AG08395 (cell line): Measurements from ENCODE around the gene SPTSSA.
"Not testable (repeated sequence)": the region's sequence is repeated elsewhere in the genome, so short reads cannot be mapped to it uniquely, and the experiment has no call there.

Experiments used
- DNase-seq: peaks from one replicate; pipeline ENCODE4 v3.0.0; 2012; ENCODE audit warnings: mixed read lengths, low spot score

The SPTSSA gene

DNA sequence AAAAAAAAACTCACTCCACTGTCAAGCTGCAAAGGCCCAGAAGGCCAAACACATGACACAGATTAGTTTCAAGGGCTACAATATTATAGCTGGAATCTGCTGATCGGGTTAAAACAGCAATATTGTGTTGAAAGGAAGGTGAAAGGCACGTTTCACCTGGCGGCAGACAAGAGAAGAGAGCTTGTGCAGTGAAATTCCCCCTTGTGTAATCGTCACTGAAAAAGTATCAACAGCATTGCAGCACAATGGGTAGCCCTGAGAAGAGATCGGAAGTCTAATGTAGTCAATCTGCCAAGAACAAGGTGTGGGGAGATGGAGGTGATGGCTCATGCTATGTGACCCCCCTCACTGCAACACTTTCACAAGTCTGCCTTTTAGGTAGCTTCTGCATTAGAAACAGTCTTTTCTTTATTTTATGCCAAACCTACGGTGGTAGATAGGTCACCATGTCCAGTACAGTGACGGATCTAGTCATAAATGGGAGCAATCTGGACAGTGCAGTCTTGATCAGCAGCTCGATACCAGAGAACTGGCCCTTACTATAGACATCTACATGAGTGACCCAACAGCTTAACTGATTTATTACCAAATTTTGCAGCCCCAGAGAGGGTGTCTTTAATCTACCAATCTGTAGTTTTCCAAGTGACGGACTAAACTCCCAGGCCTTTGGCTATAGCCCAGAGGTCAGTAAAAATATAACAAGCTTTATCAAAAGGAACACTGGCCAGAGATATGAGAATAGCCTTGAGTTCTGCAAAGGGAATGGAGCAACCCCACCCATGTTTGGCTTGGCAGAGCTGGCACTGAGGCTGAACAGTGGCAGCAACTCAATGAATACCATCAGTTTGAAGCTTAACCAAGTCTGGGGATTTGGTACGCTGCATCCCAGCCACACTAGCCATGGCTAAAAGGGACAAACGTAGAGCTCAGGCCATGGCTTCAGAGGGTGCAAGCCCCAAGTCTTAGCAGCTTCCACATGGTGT, 35.4 kb downstream of the SPTSSA start:
- DNase-seq, result no peak

- DNase-seq, result no peak
These were observed 36.8 kb downstream of the SPTSSA start for GRCh38 chr14:34425095-34425851.

DNA sequence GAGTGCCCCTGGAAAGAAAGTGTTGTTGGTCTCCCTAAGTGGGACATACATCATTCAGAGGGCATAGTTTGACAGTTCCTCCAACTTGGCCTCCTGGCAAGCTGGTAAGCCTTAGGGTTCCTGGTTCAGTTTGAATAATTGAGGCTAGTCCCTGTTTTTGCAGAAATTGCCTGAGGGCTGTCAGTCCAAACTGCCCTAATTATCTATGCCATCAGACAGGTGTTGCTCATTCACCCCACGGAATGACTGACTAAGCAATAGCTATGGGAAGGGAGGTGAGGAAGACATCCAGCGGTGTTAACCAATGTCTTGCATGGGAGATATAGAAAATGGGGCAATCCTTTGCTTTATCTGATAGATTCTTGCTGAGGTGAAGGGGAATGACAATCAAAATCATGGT, 37.6 kb downstream of the SPTSSA start:
- no peak for DNase-seq

DNA sequence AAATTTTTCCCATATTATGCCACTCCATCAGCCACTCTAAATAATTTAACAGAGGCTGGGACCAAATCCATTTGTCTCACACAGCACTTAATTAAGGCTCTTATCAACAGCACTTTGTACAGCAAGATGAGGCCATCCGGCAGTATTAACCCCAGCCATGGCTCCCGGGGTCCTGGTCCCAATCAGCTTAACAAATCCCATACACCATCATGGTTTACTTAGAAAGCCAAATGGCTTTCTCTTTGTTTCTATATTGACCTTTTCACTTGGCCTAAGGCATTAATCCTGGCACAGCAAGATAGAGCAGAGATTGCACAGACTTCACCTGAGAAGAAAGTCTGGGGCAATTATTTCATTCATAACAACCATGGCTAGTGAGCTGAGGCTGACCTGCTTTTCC, 38.6 kb downstream of the SPTSSA start:
- no peak for DNase-seq

- no peak for DNase-seq
These were observed 41.4 kb downstream of the SPTSSA start for GRCh38 chr14:34420547-34421150.

DNA sequence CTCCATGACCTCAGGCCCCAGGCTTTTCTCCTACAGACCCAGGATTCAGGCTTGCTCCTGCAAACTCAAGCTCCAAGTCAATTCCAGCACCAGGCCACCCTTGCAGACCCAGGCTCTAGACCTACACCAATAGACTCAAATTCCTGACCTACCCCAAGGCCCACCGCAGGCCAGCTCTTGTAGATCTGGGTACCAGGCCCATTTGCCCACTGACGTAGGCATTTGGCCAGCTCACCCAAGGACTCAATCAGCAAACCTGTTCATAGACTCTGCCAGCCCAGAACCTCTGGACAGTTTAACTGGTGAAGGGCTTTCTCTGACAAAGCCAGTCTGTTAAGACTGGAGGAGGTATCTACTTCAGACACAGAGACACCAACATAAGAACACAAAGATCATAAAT, 52.3 kb downstream of the SPTSSA start:
- no peak for DNase-seq

- DNase-seq, result no peak
These were observed 54.1 kb downstream of the SPTSSA start for GRCh38 chr14:34407951-34408350.

GRCh38 chr14:34404416-34404815, 57.6 kb downstream of the SPTSSA start:
- no peak for DNase-seq

DNA sequence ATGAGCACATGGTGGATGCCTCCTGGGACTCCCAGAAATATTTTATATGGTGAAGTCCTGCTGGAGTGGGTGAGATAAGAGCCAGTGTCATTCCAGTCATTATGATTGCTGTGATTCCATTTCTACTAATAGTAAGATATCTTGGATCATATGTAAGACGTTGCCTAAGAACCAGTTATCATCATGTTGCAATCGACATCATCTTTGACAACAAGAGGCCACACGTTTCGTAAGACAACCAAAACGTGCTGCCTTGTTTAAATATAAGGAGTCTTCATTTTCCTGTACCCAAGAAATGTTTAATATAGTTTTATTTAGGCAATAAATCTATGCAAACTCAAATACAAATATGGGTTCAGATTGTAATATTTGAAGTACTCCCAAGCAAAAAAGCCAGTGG, 58.4 kb downstream of the SPTSSA start:
- no peak for DNase-seq

DNA sequence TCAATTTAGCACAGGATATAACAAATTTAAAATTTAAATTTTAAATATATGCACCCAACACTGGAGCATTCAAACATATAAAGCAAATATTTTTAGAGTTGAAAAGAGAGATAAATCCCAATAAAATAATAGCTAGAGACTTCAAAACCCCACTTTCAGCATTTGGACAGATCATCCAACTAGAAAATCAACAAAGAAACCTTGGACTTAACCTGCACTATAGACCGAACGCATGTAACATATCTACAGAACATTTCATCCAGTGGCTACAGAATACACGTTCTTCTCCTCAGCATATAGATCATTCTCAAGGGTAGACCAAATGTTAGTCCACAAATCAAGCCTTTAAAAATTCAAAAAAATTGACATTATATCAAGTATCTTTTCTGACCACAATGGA, 64.0 kb downstream of the SPTSSA start:
- no peak for DNase-seq

GRCh38 chr14:34387974-34388516, 74.0 kb downstream of the SPTSSA start:
- no peak for DNase-seq

- DNase-seq, result no peak
These were observed 75.1 kb downstream of the SPTSSA start for GRCh38 chr14:34386865-34387485.

GRCh38 chr14:34385881-34386280, 76.2 kb downstream of the SPTSSA start:
- DNase-seq, result not testable (repeated sequence)

GRCh38 chr14:34383839-34384238, 78.2 kb downstream of the SPTSSA start:
- no peak for DNase-seq
